Kidney epithelial cell (primary cell): ENCODE measurements around the gene MSX1. TPM values are rescaled to one million over a fixed set of nuclear protein-coding genes. Genes with fewer than 3 reads are reported as not detected.

ENCODE experiments used
- DNase-seq: peaks from one replicate; pipeline ENCODE4 v3.0.0-alpha.2; 2010; ENCODE audit warnings: low read depth
- H3K27me3 ChIP-seq: 2 replicates; pipeline ENCODE4 v1.6.0; 2011; ENCODE audit warnings: low read length; ENCODE audit not compliant: control insufficient read depth, insufficient read depth
- H3K36me3 ChIP-seq: 2 replicates; pipeline ENCODE4 v1.5.1; 2011; ENCODE audit warnings: low read length; ENCODE audit not compliant: control insufficient read depth, insufficient read depth
- H3K4me3 ChIP-seq: 2 replicates; pipeline ENCODE4 v1.5.1; 2011; ENCODE audit warnings: low read depth, mild to moderate bottlenecking, control low read depth, low read length
- CTCF ChIP-seq: IDR thresholded peaks from 2 replicates; pipeline ENCODE4 v1.5.1; 2011; ENCODE audit warnings: mild to moderate bottlenecking, moderate library complexity, low read length, control low read depth, inconsistent platforms; ENCODE audit not compliant: insufficient read depth, poor library complexity, severe bottlenecking
- total RNA-seq: library from RNA; depleted of rRNA; stranded (reverse); fragments of >200 nt; gene quantifications from 2 replicates; pipeline ENCODE4 v1.2.3, GENCODE V29; 2015

Gene MSX1
- total RNA-seq, 1 donor from 2014 or later: 1.6 TPM

GRCh38 chr4:4868758-4869723, 9.6 kb downstream of the MSX1 start:
- Histone ChIP-seq H3K4me3 (no peak overlapping the region), H3K27me3 (peaks cover 100% of the 10 kb centered on the region), H3K36me3 (no peaks in the 10 kb centered on the region)
- no peak for DNase-seq
- no peak for TF ChIP-seq CTCF

GRCh38 chr4:4869731-4870571, 10.5 kb downstream of the MSX1 start:
- Histone ChIP-seq H3K36me3 (no peaks in the 10 kb centered on the region), H3K4me3 (no peak overlapping the region), H3K27me3 (peaks cover 100% of the 10 kb centered on the region)
- no peak for TF ChIP-seq CTCF
- no peak for DNase-seq

- Histone ChIP-seq H3K4me3 (no peak overlapping the region), H3K27me3 (peaks cover 93% of the 10 kb centered on the region), H3K36me3 (no peaks in the 10 kb centered on the region)
- DNase-seq: no peak
- no peak for TF ChIP-seq CTCF
Measured at GRCh38 chr4:4870576-4871241, 11.2 kb downstream of the MSX1 start.

- TF ChIP-seq CTCF: no peak
- no peak for DNase-seq
- Histone ChIP-seq H3K36me3 (no peaks in the 10 kb centered on the region), H3K4me3 (no peak overlapping the region), H3K27me3 (peaks cover 88% of the 10 kb centered on the region)
Measured at GRCh38 chr4:4871242-4871572, 11.7 kb downstream of the MSX1 start.

- H3K4me3 ChIP-seq: no peak overlapping the region
- H3K36me3 ChIP-seq: no peaks in the 10 kb centered on the region
- DNase-seq: no peak
- TF ChIP-seq CTCF: no peak
- peaks cover 83% of the 10 kb centered on the region for H3K27me3 ChIP-seq
Measured at GRCh38 chr4:4871573-4872313, 12.3 kb downstream of the MSX1 start.
